Type B pancreatic cell (in vitro differentiated cells): ENCODE data around the gene DGKG. TPM values are rescaled to one million over a fixed set of nuclear protein-coding genes. Genes with fewer than 3 reads are reported as not detected.

Experiments used
- DNase-seq: peaks from one replicate; pipeline ENCODE4 v3.0.0; 2021; ENCODE audit warnings: mixed read lengths; ENCODE audit not compliant: unreplicated experiment; ENCODE audit errors: extremely low spot score
- H3K27ac Mint-ChIP-seq: 2 replicates; pipeline ENCODE4 v1.8.0; 2021; ENCODE audit warnings: mild to moderate bottlenecking, mixed read lengths
- H3K27me3 Mint-ChIP-seq: 2 replicates; pipeline ENCODE4 v1.8.0; 2021; ENCODE audit warnings: mixed read lengths
- H3K36me3 Mint-ChIP-seq: 2 replicates; pipeline ENCODE4 v1.8.0; 2021; ENCODE audit warnings: mixed read lengths
- H3K4me1 Mint-ChIP-seq: one replicate; pipeline ENCODE4 v1.8.0; 2021; ENCODE audit warnings: mixed read lengths; ENCODE audit not compliant: unreplicated experiment
- H3K4me3 Mint-ChIP-seq: 2 replicates; pipeline ENCODE4 v1.8.0; 2021; ENCODE audit warnings: mild to moderate bottlenecking, mixed read lengths
- H3K9me3 Mint-ChIP-seq: 2 replicates; pipeline ENCODE4 v1.8.0; 2021; ENCODE audit warnings: mixed read lengths
- CTCF ChIP-seq: fragments of 200-600 bp; sonication (generic); conservative IDR thresholded peaks from 2 replicates; pipeline ENCODE4 v1.5.0; 2021; ENCODE audit warnings: antibody characterized with exemption, mild to moderate bottlenecking
- long read RNA-seq: library from polyadenylated mRNA; unstranded; transcript quantifications from one replicate; pipeline ENCODE4 v2.0.0, GENCODE V29; 2020
- total RNA-seq: library from RNA; stranded (reverse); gene quantifications from 2 replicates; pipeline ENCODE4 v1.2.1, GENCODE V29; 2021; ENCODE audit warnings: low replicate concordance

DGKG gene
- 1.5 and 11.6 TPM in 2 replicates for total RNA-seq
- long read RNA-seq, partial matches to known transcripts, result 0 of 3 reads
- long read RNA-seq, other reads (novel, unspliced or antisense), result 3 of 3 reads

GRCh38 chr3:186361762-186362536 lies at the start of gene DGKG:
Gene DGKG, minus strand, starts transcription at chr3:186362234. Its CDS starts 41,775 bp downstream, at chr3:186320459.
- Mint-ChIP-seq H3K36me3 (no peaks in the 10 kb centered on the region), H3K27ac (no peak within 1 kb of the TSS), H3K27me3 (peaks cover 89% of the 10 kb centered on the region), H3K9me3 (no peaks in the 10 kb centered on the region), H3K4me1 (peaks cover 10% of the 10 kb centered on the region), H3K4me3 (peak within 1 kb of the TSS; percentile 82)
- DNase-seq, result no peak
- TF ChIP-seq CTCF, result no peak

GRCh38 chr3:186411089-186411488 lies 49.1 kb upstream of the DGKG start:
- H3K27ac Mint-ChIP-seq, result no peak overlapping the region
- no peaks in the 10 kb centered on the region for H3K36me3 Mint-ChIP-seq
- no peak for DNase-seq
- TF ChIP-seq CTCF, result no peak
- peaks cover 54% of the 10 kb centered on the region for H3K27me3 Mint-ChIP-seq
- peaks cover 17% of the 10 kb centered on the region for H3K4me1 Mint-ChIP-seq
- H3K9me3 Mint-ChIP-seq, result no peaks in the 10 kb centered on the region
- H3K4me3 Mint-ChIP-seq, result no peak overlapping the region

GRCh38 chr3:186406669-186407635 lies 44.9 kb upstream of the DGKG start:
- Mint-ChIP-seq H3K4me1 (no peaks in the 10 kb centered on the region), H3K4me3 (no peak overlapping the region), H3K27me3 (peaks cover 16% of the 10 kb centered on the region), H3K9me3 (no peaks in the 10 kb centered on the region), H3K36me3 (no peaks in the 10 kb centered on the region), H3K27ac (no peak overlapping the region)
- no peak for TF ChIP-seq CTCF
- no peak for DNase-seq

GRCh38 chr3:186401556-186401955 lies 39.5 kb upstream of the DGKG start:
- no peak overlapping the region for H3K27ac Mint-ChIP-seq
- no peak for TF ChIP-seq CTCF
- no peak overlapping the region for H3K4me3 Mint-ChIP-seq
- H3K4me1 Mint-ChIP-seq, result no peaks in the 10 kb centered on the region
- no peaks in the 10 kb centered on the region for H3K36me3 Mint-ChIP-seq
- no peaks in the 10 kb centered on the region for H3K9me3 Mint-ChIP-seq
- no peak for DNase-seq
- peaks cover 24% of the 10 kb centered on the region for H3K27me3 Mint-ChIP-seq

- no peaks in the 10 kb centered on the region for H3K4me1 Mint-ChIP-seq
- no peaks in the 10 kb centered on the region for H3K9me3 Mint-ChIP-seq
- H3K36me3 Mint-ChIP-seq, result no peaks in the 10 kb centered on the region
- TF ChIP-seq CTCF, result no peak
- DNase-seq, result no peak
- peaks cover 20% of the 10 kb centered on the region for H3K27me3 Mint-ChIP-seq
- H3K4me3 Mint-ChIP-seq, result no peak overlapping the region
- H3K27ac Mint-ChIP-seq, result no peak overlapping the region
Observed at GRCh38 chr3:186400662-186401061, 38.6 kb upstream of the DGKG start.
